D721Med (cell line): ENCODE results near the gene DCP2.

Experiments used
- DNase-seq: peaks from one replicate; pipeline ENCODE4 v3.0.0; 2011; ENCODE audit warnings: low spot score; ENCODE audit not compliant: insufficient read length
- FAIRE-seq: peaks from 2 replicates; lab custom pipeline; 2011; peaks lifted over from hg19 to GRCh38; lab: Jason Lieb, UNC
- TF ChIP-seq, protein P1 (sequence below): IDR thresholded peaks from 2 replicates; pipeline ENCODE4 v1.5.1; 2012; ENCODE audit warnings: mild to moderate bottlenecking, control low read depth; ENCODE audit not compliant: insufficient read depth; ENCODE audit errors: missing control alignments

DCP2 gene

DNA sequence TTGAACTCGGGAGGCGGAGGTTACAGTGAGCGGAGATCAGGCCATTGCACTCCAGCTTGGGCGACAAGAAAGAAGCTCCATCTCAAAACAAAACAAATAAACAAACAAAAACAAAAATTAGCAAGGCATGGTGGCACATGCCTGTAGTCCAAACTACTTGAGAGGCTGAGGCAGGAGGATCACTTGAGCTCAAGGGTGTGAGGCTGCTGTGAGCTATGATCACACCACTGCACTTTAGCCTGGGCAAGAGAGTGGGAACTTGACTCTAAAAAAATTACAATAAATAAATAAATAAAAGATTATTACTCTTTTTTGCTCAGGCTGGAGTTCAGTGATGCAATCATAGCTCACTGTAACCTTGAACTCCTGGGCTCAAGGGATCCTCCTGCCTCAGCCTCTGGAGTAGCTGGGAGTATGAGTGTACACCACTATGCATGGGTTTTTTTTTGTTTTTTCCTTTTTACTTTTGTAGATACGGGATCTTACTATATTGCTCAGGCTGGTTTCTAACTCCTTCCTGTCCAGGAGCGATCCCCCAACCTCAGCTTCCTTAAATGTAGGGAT lies 9.0 kb upstream of the DCP2 start:
- FAIRE-seq, result no peak
- TF ChIP-seq, protein P1, sequence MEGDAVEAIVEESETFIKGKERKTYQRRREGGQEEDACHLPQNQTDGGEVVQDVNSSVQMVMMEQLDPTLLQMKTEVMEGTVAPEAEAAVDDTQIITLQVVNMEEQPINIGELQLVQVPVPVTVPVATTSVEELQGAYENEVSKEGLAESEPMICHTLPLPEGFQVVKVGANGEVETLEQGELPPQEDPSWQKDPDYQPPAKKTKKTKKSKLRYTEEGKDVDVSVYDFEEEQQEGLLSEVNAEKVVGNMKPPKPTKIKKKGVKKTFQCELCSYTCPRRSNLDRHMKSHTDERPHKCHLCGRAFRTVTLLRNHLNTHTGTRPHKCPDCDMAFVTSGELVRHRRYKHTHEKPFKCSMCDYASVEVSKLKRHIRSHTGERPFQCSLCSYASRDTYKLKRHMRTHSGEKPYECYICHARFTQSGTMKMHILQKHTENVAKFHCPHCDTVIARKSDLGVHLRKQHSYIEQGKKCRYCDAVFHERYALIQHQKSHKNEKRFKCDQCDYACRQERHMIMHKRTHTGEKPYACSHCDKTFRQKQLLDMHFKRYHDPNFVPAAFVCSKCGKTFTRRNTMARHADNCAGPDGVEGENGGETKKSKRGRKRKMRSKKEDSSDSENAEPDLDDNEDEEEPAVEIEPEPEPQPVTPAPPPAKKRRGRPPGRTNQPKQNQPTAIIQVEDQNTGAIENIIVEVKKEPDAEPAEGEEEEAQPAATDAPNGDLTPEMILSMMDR, result no peak

DNA sequence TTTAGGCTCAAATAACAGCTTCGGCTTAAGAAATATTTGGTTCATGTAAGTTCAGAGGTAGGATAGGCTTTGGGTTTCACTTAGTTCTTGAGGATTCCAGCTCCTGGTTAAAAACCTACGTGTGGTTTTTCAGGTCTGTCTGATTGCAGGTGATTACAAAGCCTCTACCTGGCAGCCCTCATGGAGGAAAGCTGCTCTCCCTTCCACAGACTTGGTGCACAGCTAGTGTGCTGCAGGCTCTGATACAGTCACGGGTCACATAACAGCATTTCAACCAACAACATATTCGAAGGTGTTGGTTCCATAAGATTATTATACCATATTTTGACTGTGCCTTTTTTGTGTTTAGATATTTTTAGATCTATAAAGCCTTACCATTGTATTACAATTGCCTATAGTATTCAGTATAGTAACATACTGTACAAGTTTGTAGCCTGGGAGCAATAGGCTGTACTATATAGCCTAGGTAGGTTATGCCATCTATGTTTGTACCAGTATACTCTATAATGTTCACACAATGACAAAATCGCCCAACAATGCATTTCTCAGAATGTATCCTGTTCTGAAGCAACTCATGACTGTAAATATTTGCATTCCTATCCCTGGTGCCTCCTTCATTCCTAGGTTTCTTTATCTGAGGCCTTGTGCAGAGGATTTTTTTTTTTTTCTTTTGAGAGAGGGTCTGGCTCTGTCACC lies 8.0 kb upstream of the DCP2 start:
- DNase-seq (no peak), FAIRE-seq (no peak)
- TF ChIP-seq, protein P1, result no peak

More for the DNA sequence above, 9.0 kb upstream of the DCP2 start:
- DNase-seq, result no peak

DNA sequence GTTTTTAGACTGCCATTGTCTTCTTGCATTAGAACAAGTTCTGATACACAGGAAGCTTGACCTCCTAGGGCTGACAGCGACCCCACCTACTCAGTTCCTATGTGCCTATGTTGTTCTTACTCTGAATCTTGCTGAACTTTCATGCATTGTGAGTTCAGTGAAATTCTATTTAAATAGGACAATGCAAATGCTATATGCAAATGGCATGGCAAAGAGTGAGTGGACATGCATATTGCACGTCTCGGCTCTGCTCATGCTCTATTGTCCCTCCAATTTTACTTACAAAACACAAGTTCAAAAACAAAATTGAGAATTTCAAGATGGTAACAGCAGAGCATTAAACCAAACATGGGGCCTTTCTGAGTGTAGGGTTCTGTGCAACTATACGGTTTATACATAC lies 5.3 kb upstream of the DCP2 start:
- DNase-seq, result no peak
- TF ChIP-seq, protein P1, result no peak
- FAIRE-seq, result no peak

GRCh38 chr5:112973036-112973435 lies 3.6 kb upstream of the DCP2 start:
- TF ChIP-seq, protein P1, result no peak
- FAIRE-seq (no peak), DNase-seq (no peak)

- TF ChIP-seq, protein P1, result no peak
- FAIRE-seq, result no peak
- DNase-seq, result no peak
Observed at GRCh38 chr5:112973904-112974303, 2.7 kb upstream of the DCP2 start.

GRCh38 chr5:112974901-112975300 lies 1.7 kb upstream of the DCP2 start:
- TF ChIP-seq, protein P1, result no peak
- no peak for DNase-seq
- FAIRE-seq, result no peak

GRCh38 chr5:112975721-112976431 lies 722 bp upstream of the DCP2 start:
- no peak for DNase-seq
- TF ChIP-seq, protein P1, result no peak
- no peak for FAIRE-seq
